ENCODE data around the gene ADAMTS2. TPM values are rescaled to one million over a fixed set of nuclear protein-coding genes. Genes with fewer than 3 reads are reported as not detected.

ADAMTS2 gene
- total and polyA plus RNA-seq, 2 donors from 2014 or later = 2.0 to 13.6 TPM

- Histone ChIP-seq H3K27me3 (ENCODE audit: control insufficient read depth, insufficient read depth, low read length) (no peaks in the 10 kb centered on the region), H3K4me3 (ENCODE audit: low read length in 3 of 3) (no peak overlapping the region), H3K9ac (ENCODE audit: low read length in 3 of 3) (no peak overlapping the region), H3K36me3 (ENCODE audit: control insufficient read depth in 2 of 3, insufficient read depth in 3 of 3, low read length in 3 of 3) (no peaks in the 10 kb centered on the region), H3K4me1 (ENCODE audit: control insufficient read depth in 2 of 3, insufficient read depth in 2 of 3, low read depth in 1 of 3, low read length in 3 of 3) (no peaks in the 10 kb centered on the region), H3K9me3 (ENCODE audit: control insufficient read depth in 2 of 3, insufficient read depth in 1 of 3, low read length in 3 of 3) (no peaks in the 10 kb centered on the region), H3K27ac (ENCODE audit: low read depth in 2 of 2, low read length in 2 of 2) (no peak overlapping the region)
- FAIRE-seq (no peak), DNase-seq (peak in 1 of 5 donors; percentile 37)
- TF ChIP-seq, protein P1, sequence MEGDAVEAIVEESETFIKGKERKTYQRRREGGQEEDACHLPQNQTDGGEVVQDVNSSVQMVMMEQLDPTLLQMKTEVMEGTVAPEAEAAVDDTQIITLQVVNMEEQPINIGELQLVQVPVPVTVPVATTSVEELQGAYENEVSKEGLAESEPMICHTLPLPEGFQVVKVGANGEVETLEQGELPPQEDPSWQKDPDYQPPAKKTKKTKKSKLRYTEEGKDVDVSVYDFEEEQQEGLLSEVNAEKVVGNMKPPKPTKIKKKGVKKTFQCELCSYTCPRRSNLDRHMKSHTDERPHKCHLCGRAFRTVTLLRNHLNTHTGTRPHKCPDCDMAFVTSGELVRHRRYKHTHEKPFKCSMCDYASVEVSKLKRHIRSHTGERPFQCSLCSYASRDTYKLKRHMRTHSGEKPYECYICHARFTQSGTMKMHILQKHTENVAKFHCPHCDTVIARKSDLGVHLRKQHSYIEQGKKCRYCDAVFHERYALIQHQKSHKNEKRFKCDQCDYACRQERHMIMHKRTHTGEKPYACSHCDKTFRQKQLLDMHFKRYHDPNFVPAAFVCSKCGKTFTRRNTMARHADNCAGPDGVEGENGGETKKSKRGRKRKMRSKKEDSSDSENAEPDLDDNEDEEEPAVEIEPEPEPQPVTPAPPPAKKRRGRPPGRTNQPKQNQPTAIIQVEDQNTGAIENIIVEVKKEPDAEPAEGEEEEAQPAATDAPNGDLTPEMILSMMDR (IDR thresholded peaks at IDR 0.05; ENCODE audit: borderline replicate concordance, extremely low read depth, insufficient read depth) = no peak
- intact Hi-C loops (cut with DNase I) = no loop called here
Observed at GRCh38 chr5:179185941-179186411, 159.3 kb downstream of the ADAMTS2 start.

DNA sequence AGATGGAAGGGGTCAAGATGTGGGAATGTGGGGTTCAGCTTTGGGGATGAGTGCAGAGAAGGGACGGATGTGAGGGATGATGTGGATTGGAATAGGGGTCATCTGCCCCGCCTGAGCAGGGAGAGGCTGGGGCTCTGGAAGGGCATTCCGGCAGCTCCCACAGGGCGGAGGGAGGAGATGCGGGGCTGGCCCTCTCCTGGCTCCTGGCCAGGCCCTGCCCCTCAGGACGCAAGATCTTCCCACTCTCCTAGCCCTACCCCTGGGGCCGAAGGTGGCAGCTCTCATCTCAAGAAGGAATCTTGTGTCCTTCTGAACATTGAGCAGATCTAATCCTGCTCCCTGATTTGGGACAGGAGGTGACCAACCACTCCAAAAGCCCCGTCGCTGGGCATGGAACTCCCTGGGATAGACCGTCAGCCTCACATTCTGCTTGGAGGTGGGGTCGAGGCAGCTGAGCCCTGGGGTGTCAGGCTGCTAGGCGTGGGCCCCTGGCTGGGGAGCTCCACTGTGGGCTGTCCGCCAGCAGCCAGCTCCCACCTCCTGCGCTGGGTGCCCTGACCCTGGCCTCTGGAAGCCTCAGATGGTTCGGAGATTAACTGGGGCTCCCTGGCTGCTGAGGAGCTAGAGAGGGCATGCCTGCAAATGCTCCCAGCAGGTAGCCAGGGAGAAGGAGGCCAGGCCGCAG is 159.9 kb downstream of the ADAMTS2 start:
- Histone ChIP-seq H3K4me3 (ENCODE audit: low read length in 3 of 3) (no peak overlapping the region), H3K4me1 (ENCODE audit: control insufficient read depth in 2 of 3, insufficient read depth in 2 of 3, low read depth in 1 of 3, low read length in 3 of 3) (no peaks in the 10 kb centered on the region), H3K36me3 (ENCODE audit: control insufficient read depth in 2 of 3, insufficient read depth in 3 of 3, low read length in 3 of 3) (no peaks in the 10 kb centered on the region), H3K9me3 (ENCODE audit: control insufficient read depth in 2 of 3, insufficient read depth in 1 of 3, low read length in 3 of 3) (no peaks in the 10 kb centered on the region), H3K27ac (ENCODE audit: low read depth in 2 of 2, low read length in 2 of 2) (no peak overlapping the region), H3K27me3 (ENCODE audit: control insufficient read depth, insufficient read depth, low read length) (no peaks in the 10 kb centered on the region), H3K9ac (ENCODE audit: low read length in 3 of 3) (no peak overlapping the region)
- no peak for FAIRE-seq
- DNase-seq = peak in 1 of 5 donors; percentile 59
- intact Hi-C loops (cut with DNase I) = no loop called here
- TF ChIP-seq, protein P1 (IDR thresholded peaks at IDR 0.05; ENCODE audit: borderline replicate concordance, extremely low read depth, insufficient read depth) = no peak

GRCh38 chr5:179184521-179185050 is 160.7 kb downstream of the ADAMTS2 start:
- TF ChIP-seq, protein P1 (IDR thresholded peaks at IDR 0.05; ENCODE audit: borderline replicate concordance, extremely low read depth, insufficient read depth) = no peak
- DNase-seq (peak in 1 of 5 donors; percentile 48), FAIRE-seq (no peak)
- H3K9ac ChIP-seq (ENCODE audit: low read length in 3 of 3) = no peak overlapping the region
- no peaks in the 10 kb centered on the region for H3K27me3 ChIP-seq (ENCODE audit: control insufficient read depth, insufficient read depth, low read length)
- no peaks in the 10 kb centered on the region for H3K9me3 ChIP-seq (ENCODE audit: control insufficient read depth in 2 of 3, insufficient read depth in 1 of 3, low read length in 3 of 3)
- H3K4me1 ChIP-seq (ENCODE audit: control insufficient read depth in 2 of 3, insufficient read depth in 2 of 3, low read depth in 1 of 3, low read length in 3 of 3) = no peaks in the 10 kb centered on the region
- H3K27ac ChIP-seq (ENCODE audit: low read depth in 2 of 2, low read length in 2 of 2) = no peak overlapping the region
- H3K4me3 ChIP-seq (ENCODE audit: low read length in 3 of 3) = no peak overlapping the region
- H3K36me3 ChIP-seq (ENCODE audit: control insufficient read depth in 2 of 3, insufficient read depth in 3 of 3, low read length in 3 of 3) = no peaks in the 10 kb centered on the region
- intact Hi-C loops (cut with DNase I) = no loop called here

Measured in kidney (tissue), 14 donors.